ENCODE measurements around the gene TRANK1. TPM values are rescaled to one million over a fixed set of nuclear protein-coding genes. Genes with fewer than 3 reads are reported as not detected.
"Not testable (repeated sequence)": the region's sequence is repeated elsewhere in the genome, so short reads cannot be mapped to it uniquely, and the experiment has no call there.

TRANK1 gene
- total RNA-seq, 1 donor from 2014 or later = 53.0 TPM

DNA sequence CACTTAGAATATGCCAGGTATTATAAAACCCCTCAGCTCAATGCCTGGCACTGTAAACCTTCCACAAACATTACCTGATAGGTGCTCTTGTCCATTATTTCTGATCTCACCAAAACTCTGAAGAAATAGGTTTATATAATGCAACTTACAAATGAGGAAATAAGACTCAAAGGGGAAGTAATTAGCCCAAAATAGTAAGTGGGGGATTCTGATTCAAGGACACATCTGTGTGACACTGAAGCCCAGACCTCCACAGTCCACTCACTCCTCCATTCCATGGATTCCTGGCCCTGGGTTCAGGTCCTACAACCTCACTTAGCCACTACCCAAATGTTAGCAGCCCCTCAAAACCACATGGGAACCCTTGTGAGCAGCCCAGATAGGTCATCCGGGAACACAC, 49.9 kb downstream of the TRANK1 start:
- intact Hi-C loops (cut with micrococcal nuclease) = no loop called here

GRCh38 chr3:36893826-36894225, 51.0 kb downstream of the TRANK1 start:
- intact Hi-C loops (cut with micrococcal nuclease) = loop anchor here (1.0 kb wide), 2 partner anchors 14 to 18 kb away; no protein-coding TSS in a partner anchor

GRCh38 chr3:36893137-36893557, 51.7 kb downstream of the TRANK1 start:
- intact Hi-C loops (cut with micrococcal nuclease) = loop anchor here (1.0 kb wide), 2 partner anchors 15 to 17 kb away; no protein-coding TSS in a partner anchor

GRCh38 chr3:36892457-36893136, 52.3 kb downstream of the TRANK1 start:
- intact Hi-C loops (cut with micrococcal nuclease) = loop anchor here (1.0 kb wide), 2 partner anchors 16 kb away; no protein-coding TSS in a partner anchor

DNA sequence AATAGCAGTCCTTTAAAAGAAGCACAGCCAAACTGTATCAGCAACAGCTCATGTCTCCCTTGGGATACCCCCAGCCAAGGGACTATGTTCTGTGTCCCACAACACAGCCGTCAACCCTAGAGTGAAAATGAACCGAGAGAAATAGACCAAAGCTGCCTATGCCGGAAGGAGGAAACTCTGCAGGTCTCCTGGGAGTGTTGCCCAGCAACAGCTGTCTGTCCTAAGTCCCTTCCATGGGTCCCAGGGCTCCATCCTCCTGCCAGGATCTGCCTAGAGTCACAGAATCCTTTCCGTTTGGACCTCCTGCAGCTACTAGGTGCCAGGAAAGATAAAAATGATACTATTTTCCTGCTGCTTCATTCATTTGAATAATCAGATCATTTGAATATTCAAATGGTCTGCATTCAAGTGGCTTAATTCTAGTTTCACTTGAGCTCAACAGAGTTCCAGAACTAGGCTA, 53.1 kb downstream of the TRANK1 start:
- intact Hi-C loops (cut with micrococcal nuclease) = no loop called here

DNA sequence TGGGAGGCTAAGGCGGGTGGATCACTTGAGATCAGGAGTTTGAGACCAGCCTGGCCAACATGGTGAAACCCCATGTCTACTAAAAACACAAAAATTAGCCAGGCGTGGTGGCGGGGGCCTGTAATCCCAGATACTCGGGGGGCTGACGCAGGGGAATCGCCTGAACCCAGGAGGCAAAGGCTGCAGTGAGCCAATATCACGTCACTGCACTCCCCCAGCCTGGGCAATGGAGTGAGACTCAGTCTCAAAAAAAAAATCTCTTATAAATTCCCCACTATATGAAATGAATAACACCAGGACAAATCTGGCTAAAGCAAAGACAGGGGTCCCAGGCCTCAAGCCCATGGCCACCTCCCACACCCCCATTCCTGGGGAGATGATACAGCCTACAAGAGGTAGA, 53.8 kb downstream of the TRANK1 start:
- intact Hi-C loops (cut with micrococcal nuclease) = not testable (repeated sequence)

DNA sequence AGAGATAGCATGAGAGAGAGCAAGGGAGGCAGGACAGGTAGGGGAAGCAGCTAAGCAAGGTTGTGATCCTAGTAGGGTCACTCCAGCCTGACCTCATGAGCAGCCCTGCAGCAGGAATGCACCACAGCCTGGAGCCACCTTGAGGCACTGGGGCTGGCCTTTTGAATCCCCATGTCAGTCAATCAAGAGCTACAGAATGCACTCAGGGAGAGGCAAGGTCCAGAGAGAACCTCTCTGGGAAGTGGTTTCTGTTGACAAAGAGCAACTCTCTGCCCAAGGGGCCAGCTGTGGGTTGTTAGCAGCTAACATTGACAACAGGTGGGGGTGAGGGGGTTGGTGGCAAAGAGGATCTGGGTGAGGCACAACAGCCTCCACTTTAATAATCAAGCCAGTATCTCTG, 54.6 kb downstream of the TRANK1 start:
- intact Hi-C loops (cut with micrococcal nuclease) = no loop called here

- intact Hi-C loops (cut with micrococcal nuclease) = no loop called here
Observed at GRCh38 chr3:36881735-36882134, 63.1 kb downstream of the TRANK1 start.

DNA sequence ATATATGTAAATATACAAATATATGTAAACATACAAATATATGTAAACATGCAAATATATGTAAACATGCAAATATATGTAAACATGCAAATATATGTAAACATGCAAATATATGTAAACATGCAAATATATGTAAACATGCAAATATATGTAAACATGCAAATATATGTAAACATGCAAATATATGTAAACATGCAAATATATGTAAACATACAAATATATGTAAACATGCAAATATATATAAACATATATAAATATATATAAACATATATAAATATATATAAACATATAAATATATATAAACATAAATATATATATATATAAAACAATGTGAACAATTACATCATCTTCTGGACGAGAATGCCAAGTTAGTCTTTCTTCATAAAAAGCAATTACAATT, 65.0 kb downstream of the TRANK1 start:
- intact Hi-C loops (cut with micrococcal nuclease) = loop anchor here (10.0 kb wide), 1 partner anchor 335 kb away; no protein-coding TSS in a partner anchor

DNA sequence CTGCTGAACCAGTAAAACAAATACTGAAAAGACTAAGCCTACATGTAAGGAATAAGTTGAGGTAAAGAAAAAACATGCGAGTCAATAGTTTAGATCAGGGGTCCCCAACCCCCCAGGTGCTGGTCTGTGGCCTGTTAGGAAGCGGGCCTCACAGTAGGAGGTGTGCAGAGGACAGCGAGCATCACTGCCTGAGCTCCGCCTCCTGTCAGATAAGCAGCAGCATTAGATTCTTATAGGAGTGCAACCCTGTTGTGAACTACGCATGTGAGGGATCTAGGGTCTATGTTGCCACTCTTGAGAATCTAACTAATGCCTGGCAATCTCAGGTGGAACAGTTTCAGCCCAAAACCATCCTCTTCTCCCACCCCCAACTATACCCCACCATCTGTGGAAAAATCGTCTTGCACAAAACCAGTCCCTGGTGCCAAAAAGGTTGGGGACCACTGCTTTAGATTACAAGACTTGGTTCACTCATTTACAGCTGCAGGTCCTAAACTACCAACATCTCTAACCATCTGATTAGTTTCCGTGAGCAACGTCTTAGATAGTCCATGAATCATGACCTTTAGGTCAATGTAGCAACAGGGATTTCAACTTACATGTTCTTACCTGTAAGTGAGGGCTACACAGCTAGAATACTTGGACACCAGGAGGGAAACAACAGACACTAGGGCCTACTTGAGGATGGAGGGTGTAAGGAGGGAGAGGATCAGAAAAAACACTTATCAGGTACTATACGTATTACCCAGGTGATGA, 66.7 kb downstream of the TRANK1 start:
- intact Hi-C loops (cut with micrococcal nuclease) = loop anchor here (10.0 kb wide), 1 partner anchor 337 kb away; no protein-coding TSS in a partner anchor

DNA sequence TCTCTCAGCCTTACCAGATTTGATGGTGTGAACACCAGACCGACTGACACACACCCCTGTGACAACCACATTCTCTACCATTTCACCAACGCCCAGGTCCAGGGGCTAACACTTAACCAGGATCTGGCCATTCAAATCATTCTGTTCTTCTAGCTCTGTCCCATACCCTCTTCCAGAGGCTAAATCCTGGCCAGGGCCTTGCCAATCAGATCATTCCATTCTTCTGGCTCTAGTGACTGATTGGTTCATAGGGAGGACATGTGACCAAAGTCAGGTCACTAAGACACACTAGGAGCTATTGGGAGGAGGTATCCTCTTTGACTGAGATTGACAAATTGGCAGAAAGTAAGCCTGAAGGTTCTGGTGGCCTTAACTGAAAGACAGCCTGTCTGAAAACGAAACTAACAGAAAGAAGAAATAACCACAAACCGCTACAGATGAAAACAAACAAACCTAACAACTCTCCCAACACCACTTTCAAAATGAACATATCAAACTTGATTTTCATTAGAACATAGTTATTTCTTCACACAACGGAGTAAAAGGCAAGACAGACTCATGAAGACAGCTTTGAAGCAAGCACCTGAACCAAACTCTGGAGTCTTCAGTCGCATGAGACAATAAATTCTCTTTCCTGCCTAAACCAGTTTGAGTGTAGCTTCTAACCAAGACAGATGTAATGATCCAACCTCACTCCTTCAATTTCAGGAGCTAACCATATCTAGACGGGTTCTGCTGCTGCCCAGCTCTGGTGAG, 68.5 kb downstream of the TRANK1 start:
- intact Hi-C loops (cut with micrococcal nuclease) = loop anchor here (1.0 to 10.0 kb wide), 9 partner anchors 17 to 338 kb away; partner anchors contain the start of genes EPM2AIP1 and MLH1

DNA sequence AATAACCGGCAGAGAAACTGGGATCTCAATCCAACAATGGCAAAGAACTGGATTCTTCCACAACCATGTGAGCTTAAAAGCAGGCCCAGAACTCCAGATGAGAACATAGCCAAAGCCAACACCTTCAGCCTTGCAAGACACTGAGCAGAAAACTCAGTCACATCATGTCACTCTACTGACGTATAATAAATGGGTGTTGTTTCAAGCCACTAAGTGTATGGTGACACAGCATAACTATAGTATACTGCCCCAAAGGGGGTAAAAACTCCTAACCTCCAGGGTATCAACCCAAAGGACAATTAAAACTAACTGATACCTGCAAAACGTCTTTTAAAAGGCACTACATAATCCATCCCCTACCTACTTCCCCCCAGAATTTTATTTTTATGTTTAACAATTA, 69.5 kb downstream of the TRANK1 start:
- intact Hi-C loops (cut with micrococcal nuclease) = loop anchor here (10.0 kb wide), 1 partner anchor 339 kb away; no protein-coding TSS in a partner anchor

DNA sequence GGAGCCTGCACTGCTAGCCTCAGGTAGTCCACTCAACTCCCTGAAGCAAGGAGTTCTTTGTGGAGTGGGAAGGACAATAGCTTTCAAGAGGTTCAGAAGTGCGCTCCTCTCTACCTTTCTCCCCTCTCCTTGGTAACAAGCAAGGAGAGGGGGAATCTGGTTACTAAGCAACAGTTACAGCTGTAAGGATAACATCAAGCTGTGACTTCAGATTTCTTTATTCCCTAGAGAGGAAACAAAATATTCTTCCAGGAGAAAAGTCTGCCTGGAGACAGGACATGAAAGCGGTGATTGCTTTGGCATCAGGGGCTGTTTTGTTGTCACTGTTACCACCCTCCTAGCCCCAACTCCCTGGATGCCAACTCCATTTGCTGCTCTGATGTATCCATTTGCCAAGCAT, 70.4 kb downstream of the TRANK1 start:
- intact Hi-C loops (cut with micrococcal nuclease) = loop anchor here (10.0 kb wide), 1 partner anchor 340 kb away; no protein-coding TSS in a partner anchor

DNA sequence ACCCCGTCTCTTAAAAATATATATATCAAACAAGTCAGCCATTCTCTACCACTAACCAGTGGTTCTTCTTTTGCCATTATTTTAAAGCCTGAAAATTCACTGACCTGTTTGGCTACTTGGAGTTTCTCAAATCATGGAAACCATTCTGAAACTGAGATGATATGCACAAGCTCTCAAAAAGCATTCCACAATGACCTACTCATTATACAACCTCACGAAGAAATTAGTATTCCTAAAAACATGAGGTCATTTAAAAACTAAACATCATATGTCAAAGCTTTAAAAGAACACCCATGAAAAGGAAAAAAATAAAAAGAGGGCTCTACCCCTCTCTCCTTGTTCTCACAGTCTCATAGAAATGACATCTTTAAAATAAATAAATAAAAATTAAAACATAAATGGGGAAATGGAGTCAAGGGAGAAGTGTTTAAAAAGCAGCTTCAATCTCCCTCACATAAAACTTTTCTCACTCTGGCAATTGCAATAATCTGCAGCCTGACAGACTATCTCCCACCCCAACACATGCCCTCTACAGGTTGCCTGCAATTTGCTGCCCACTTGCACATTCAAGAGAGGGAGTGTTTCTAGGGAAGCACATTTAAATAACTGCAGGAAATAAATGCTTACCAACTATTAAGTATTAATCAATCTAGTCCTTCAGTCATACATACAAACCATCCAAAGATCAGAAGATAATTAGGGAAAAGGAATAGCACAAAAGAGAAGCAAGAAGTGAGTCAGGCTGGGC, 73.3 kb downstream of the TRANK1 start:
- intact Hi-C loops (cut with micrococcal nuclease) = loop anchor here (10.0 kb wide), 1 partner anchor 343 kb away; no protein-coding TSS in a partner anchor

DNA sequence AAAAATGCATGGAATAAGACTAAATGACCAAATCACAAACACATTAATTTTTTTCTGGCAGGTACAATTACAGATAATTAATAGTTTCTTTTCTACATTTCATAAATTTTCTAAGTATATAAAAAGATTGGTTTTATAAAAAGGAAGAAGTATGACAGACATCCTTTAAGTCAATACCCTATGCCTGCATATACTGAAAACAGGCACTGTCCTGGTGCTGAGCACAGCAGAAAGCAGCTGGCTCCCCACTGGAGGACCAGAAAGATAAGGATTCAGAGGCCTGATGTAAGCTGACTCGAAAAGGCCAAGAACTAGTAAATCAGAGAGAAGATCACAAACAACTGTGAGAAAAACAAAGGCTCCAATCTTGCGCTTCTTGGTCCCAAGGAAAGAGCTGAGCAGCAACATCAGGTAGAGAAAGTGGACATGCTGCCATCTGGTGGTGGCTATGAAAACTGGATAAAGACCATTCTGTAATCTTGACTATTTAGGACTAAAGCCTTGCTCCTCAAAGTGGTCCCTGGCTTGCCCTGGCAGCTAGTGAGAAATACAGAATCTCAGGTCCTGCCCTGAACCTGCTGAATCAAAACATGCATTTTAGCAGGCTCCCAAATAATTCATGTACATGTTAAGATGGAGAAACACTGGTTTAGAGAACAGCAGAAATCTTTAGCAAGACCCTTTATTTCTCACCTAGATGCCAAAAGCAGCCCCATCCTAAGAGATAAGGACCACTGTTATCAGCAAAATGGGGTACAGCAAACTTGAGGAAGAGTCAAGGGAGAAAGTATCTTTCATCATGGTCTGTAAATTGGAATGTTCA, 76.0 kb downstream of the TRANK1 start:
- intact Hi-C loops (cut with micrococcal nuclease) = loop anchor here (1.0 to 10.0 kb wide), 5 partner anchors 26 to 904 kb away; no protein-coding TSS in a partner anchor

- intact Hi-C loops (cut with micrococcal nuclease) = loop anchor here (10.0 kb wide), 1 partner anchor 903 kb away; no protein-coding TSS in a partner anchor
Observed at GRCh38 chr3:36867810-36868209, 77.0 kb downstream of the TRANK1 start.

- intact Hi-C loops (cut with micrococcal nuclease) = loop anchor here (10.0 kb wide), 1 partner anchor 902 kb away; no protein-coding TSS in a partner anchor
Observed at GRCh38 chr3:36866368-36866767, 78.5 kb downstream of the TRANK1 start.

GRCh38 chr3:36864180-36865053, 80.4 kb downstream of the TRANK1 start:
- intact Hi-C loops (cut with micrococcal nuclease) = loop anchor here (10.0 kb wide), 1 partner anchor 900 kb away; no protein-coding TSS in a partner anchor

Data from T-helper 1 cell treated with Interleukin-12 subunit alpha and Interleukin-12 subunit beta and Interleukin-4 antibody, amounts not matched to agents 30 ng/mL and 1 ng/mL, for 36 hours (primary cell).